ENCODE results near the gene ADGRD1. TPM values are rescaled to one million over a fixed set of nuclear protein-coding genes. Genes with fewer than 3 reads are reported as not detected.

The ADGRD1 gene
- total RNA-seq, 1 donor from 2014 or later, result 108 TPM

DNA sequence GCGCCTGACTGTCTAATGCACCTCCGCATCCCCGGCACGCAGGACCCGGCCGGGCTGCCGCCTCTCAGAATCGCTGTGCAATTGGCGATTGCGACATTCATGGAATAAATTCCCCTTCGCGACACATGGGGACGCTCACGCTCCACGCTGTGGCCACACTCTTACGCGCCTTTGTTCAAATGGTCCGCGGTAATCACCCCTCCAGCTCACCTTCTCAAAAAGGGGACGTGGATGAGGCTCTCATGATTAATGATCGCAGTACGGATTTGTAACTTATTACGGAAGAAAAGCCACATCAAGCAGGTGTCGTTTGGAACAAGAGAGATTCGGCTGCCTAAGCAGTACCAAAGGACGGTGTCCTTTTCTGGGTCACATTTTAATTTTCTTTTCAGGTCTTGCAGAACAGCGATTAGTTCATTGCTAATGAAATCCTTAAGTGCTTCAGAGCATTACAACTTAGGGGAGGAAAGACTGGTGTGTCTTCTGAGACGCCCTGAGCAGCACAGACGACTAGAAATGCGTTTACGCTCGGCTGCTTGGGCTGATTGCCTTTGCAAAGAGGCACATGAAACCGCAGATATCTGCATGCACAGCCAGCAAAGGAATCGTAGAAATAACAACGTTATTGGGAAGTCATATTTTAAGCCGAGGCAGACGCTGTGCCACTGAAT lies 37.3 kb upstream of the ADGRD1 start:
- H3K36me3 ChIP-seq, result no peaks in the 10 kb centered on the region
- TF ChIP-seq, protein P1, sequence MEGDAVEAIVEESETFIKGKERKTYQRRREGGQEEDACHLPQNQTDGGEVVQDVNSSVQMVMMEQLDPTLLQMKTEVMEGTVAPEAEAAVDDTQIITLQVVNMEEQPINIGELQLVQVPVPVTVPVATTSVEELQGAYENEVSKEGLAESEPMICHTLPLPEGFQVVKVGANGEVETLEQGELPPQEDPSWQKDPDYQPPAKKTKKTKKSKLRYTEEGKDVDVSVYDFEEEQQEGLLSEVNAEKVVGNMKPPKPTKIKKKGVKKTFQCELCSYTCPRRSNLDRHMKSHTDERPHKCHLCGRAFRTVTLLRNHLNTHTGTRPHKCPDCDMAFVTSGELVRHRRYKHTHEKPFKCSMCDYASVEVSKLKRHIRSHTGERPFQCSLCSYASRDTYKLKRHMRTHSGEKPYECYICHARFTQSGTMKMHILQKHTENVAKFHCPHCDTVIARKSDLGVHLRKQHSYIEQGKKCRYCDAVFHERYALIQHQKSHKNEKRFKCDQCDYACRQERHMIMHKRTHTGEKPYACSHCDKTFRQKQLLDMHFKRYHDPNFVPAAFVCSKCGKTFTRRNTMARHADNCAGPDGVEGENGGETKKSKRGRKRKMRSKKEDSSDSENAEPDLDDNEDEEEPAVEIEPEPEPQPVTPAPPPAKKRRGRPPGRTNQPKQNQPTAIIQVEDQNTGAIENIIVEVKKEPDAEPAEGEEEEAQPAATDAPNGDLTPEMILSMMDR (IDR thresholded peaks at IDR 0.05), result peak; percentile 93
- H3K27ac ChIP-seq, result no peak overlapping the region
- peaks cover 5% of the 10 kb centered on the region for H3K27me3 ChIP-seq (ENCODE audit: low read depth)
- peaks cover 21% of the 10 kb centered on the region for H3K4me1 ChIP-seq
- DNase-seq (peak; percentile 64), ATAC-seq (peak; percentile 77 to 83)
- intact Hi-C loops (cut with DNase I), result no loop called here
- H3K9me3 ChIP-seq, result peaks cover 4% of the 10 kb centered on the region
- peak overlapping the region; percentile 43 for H3K4me3 ChIP-seq

GRCh38 chr12:130917607-130918006 lies 36.1 kb upstream of the ADGRD1 start:
- TF ChIP-seq, protein P1 (IDR thresholded peaks at IDR 0.05), result no peak
- H3K4me3 ChIP-seq, result no peak overlapping the region
- intact Hi-C loops (cut with DNase I), result no loop called here
- H3K4me1 ChIP-seq, result peaks cover 28% of the 10 kb centered on the region
- no peak for ATAC-seq
- peaks cover 5% of the 10 kb centered on the region for H3K27me3 ChIP-seq (ENCODE audit: low read depth)
- no peak for DNase-seq
- no peak overlapping the region for H3K27ac ChIP-seq
- H3K36me3 ChIP-seq, result no peaks in the 10 kb centered on the region
- H3K9me3 ChIP-seq, result no peaks in the 10 kb centered on the region

DNA sequence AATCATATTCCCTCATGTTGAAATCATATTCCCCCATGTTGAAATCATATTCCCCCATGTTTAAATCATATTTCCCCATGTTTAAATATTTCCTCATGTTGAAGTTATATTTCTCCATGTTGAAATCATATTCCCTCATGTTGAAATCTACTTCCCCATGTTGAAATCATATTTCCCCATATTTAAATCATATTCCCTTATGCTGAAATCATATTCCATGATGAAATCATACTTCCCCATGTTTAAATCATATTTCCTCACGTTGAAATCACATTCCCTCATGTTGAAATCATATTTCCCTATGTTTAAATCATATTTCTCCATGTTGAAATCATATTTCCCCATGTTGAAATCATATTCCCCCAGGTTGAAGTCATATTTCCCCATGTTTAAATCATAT lies 34.6 kb upstream of the ADGRD1 start:
- Histone ChIP-seq H3K27ac (no peak overlapping the region), H3K27me3 (ENCODE audit: low read depth) (peaks cover 5% of the 10 kb centered on the region), H3K4me1 (peaks cover 28% of the 10 kb centered on the region), H3K4me3 (no peak overlapping the region), H3K9me3 (no peaks in the 10 kb centered on the region), H3K36me3 (no peaks in the 10 kb centered on the region)
- DNase-seq, result no peak
- no peak for ATAC-seq
- intact Hi-C loops (cut with DNase I), result no loop called here
- TF ChIP-seq, protein P1 (IDR thresholded peaks at IDR 0.05), result no peak

GRCh38 chr12:130920119-130920703 lies 33.5 kb upstream of the ADGRD1 start:
- no peak for ATAC-seq
- Histone ChIP-seq H3K4me1 (peaks cover 28% of the 10 kb centered on the region), H3K9me3 (no peaks in the 10 kb centered on the region), H3K27ac (peak overlapping the region; percentile 67), H3K36me3 (no peaks in the 10 kb centered on the region), H3K27me3 (ENCODE audit: low read depth) (peaks cover 5% of the 10 kb centered on the region), H3K4me3 (no peak overlapping the region)
- no peak for DNase-seq
- TF ChIP-seq, protein P1 (IDR thresholded peaks at IDR 0.05), result no peak
- intact Hi-C loops (cut with DNase I), result no loop called here

- H3K9me3 ChIP-seq, result no peaks in the 10 kb centered on the region
- peak; percentile 88 for DNase-seq
- TF ChIP-seq, protein P1 (IDR thresholded peaks at IDR 0.05), result no peak
- no peak overlapping the region for H3K4me3 ChIP-seq
- no peaks in the 10 kb centered on the region for H3K36me3 ChIP-seq
- peaks cover 28% of the 10 kb centered on the region for H3K4me1 ChIP-seq
- peaks cover 5% of the 10 kb centered on the region for H3K27me3 ChIP-seq (ENCODE audit: low read depth)
- peak overlapping the region; percentile 67 for H3K27ac ChIP-seq
- peak; percentile 87 to 90 for ATAC-seq
- intact Hi-C loops (cut with DNase I), result no loop called here
Observed at GRCh38 chr12:130920723-130921381, 32.9 kb upstream of the ADGRD1 start.

Data from lower lobe of right lung (tissue), 2 donors.